HCEC 1CT (cell line): ENCODE results near the gene SYNE1.
A peak's percentile ranks its signal among the peaks of the same experiment; 100 is the strongest.

Experiments used
- DNase-seq: peaks from one replicate; pipeline ENCODE4 v3.0.0-alpha.2; 2017

SYNE1 gene

DNA sequence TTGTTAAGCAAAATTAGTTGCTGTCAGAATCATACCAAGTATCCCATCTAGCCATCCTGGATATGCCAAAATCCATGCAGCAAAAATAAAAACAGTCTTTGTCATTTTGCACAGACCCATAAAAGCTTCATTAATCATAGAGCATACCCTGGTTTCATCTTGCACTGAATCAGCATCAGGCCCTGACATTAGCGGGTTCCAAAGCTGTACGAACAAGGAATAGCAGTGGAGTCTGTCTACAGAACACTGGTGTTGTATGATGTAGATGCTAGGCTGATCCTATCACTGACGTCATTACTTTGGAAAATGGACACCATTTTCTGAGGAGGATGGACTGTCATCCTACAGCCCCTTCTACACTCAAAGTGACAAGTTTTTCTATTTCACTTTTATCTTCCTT is 514.1 kb downstream of the SYNE1 start:
- DNase-seq, result no peak

DNA sequence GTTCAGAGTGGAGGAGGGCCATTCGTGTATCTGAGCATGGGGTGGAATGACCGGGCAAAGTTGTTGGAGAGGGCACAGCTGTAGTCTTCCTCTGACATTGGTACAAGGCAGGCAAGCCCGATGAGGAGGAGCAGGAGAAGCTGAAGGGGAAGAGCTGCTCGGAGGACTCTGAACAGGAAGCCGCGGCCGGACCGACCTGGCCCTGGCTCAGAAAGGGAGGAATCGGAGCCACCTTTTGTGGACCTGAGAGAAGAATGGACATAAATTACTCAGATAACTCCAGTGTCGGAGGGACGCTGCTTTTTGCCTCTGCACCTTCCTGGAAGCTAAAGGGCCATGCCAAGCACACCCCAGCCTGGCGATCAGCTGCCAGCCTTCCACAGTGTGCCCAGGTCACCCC is 514.7 kb downstream of the SYNE1 start:
- DNase-seq, result no peak

DNA sequence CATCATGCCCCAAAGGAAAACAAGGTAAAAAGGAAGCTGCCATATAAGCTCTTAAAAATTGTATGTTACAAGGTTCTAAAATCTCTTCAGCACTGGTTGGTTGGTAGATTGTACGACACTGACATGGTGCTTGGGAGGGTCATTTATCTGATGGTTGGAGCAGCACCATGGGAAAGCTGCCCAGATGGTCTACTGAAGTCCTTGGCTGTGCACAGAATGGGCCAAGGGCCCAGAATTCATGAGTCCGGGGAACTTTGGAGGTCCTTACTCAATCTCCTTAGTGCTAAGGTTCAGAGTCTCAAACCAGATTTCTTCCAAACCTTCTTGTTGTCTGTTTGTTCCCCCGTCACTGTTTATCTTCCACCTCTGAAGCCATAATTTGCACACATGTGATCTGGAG is 515.3 kb downstream of the SYNE1 start:
- no peak for DNase-seq

DNA sequence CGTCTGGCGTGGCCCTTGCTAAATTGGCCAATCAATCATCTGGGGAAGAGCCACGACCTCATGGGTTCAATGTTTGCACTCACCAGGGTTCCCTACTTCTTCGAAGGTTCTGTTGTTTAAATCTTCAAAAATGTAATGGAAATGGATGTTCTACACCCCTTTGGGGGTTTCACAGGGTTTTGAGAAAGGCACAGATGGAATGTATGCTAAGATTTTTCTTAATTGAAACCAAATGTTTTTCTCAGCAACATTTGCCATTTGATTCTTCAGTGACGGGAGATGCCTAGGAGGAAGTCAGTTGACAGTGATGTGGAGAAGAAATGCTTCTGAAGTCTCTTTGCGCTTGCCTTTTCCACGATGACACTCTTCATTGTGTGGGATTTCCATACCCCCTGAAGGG is 517.3 kb downstream of the SYNE1 start:
- DNase-seq, result no peak

DNA sequence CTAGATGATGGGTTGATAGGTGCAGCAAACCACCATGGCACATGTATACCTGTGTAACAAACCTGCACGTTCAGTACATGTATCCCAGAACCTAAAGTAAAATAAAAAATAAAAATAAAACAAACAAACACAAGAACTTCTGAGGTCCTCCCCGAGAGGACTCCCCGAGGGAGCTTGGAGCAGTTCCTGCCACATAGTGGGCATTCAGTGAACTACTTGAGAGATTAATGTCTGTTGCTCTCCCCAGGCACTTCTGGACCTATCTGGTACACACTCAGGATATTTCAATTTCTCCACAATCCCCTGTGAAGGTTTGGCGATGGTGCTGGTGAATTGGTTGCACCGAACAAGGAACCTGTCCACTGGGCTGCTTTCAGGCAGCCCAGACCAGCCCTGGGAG is 518.5 kb downstream of the SYNE1 start:
- no peak for DNase-seq

DNA sequence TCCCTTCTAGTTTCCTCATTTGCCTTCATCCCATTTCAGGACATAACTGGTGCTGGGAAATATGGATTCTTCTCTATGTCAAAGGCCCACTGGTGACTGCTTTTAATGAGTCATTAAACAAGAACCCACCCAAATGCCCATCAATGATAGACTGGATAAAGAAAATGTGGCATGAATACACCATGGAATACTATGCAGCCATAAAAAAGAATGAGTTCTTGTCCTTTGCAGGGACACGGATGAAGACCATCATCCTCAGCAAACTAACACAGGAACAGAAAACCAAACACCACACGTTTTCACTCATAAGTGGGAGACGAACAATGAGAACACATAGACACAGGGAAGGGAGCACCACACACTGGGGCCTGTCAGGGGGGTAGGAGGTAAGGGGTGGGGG is 518.9 kb downstream of the SYNE1 start:
- DNase-seq, result no peak

DNA sequence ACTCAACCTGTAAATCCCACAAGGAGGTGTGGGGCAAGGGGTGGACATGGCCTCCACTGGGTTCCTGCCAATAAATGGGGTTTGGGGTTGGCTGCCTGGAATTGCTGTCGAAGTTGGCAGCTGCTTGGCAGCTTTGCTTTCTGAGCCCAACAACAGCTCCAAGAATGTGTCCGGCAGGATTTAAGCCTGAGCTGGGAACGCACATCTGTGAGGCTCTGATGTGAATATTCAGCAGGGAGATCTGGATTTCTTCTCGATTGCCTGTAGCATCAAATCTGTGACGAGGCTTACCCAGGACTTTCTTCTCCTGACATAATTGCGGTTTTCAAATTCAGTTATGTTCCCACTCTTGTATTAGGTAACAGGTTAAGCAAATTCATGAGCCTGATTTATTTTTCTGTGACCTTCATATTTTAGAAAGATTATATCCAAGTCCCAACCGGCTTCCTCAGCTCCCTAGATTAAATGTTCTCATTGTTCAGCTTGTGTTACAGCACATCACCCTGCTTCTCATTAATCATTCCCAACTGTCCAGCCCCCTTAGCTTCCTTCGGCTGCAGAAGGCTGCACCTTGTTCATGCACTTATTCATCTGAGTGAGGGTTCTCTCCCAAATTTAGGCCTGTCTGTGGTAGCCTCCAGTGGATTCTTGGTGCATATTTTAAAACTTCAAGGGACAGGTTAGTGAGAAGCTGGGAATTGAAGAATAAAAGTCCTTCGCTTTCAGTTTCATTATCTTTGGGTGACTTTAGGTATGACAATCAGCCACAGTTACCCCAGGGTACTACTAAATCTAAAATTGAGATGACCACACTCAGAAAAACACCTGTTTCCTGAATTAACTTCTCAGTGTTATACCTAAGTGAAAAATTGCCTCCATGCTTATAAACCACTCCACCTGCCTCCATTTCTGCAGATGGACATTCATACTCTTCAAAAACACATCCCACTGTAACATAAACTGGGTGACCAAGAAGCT is 519.7 kb downstream of the SYNE1 start:
- DNase-seq, result no peak

DNA sequence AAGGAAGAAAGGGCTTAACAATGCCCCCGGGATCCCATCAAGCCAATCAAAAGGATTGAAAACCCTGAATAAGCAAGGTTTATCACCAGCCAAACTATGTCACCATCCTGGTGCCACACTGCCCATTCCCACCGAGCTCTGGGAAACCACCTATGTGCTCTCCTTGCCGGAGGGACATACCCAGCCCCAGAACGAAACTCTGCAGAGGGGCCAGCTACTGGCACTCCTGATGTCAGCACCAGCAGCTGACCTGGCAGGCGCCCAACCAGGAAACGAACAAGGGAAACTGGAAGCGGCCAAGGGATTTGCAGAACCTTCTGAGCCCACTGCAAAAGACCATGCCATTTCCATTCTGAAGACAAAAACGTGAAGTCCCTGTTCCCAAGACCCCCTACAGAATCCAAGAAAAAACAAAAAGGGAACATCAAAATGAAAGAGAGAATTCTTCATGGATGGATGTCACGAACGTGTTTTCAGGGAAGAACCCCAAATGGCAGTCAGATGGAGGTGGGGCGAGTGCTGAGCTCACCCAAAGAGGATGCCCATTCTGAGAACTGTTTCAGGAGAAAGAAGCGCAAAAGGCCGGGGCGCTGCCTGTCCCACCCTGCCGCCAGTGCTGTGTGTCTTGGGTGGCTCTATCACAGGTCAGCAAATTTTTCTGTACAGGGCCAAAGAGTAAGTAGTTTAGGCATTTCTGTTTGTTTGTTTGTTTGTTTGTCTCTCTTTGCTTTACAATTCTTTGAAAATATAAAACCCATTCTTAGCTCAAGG is 524.5 kb downstream of the SYNE1 start:
- no peak for DNase-seq

DNA sequence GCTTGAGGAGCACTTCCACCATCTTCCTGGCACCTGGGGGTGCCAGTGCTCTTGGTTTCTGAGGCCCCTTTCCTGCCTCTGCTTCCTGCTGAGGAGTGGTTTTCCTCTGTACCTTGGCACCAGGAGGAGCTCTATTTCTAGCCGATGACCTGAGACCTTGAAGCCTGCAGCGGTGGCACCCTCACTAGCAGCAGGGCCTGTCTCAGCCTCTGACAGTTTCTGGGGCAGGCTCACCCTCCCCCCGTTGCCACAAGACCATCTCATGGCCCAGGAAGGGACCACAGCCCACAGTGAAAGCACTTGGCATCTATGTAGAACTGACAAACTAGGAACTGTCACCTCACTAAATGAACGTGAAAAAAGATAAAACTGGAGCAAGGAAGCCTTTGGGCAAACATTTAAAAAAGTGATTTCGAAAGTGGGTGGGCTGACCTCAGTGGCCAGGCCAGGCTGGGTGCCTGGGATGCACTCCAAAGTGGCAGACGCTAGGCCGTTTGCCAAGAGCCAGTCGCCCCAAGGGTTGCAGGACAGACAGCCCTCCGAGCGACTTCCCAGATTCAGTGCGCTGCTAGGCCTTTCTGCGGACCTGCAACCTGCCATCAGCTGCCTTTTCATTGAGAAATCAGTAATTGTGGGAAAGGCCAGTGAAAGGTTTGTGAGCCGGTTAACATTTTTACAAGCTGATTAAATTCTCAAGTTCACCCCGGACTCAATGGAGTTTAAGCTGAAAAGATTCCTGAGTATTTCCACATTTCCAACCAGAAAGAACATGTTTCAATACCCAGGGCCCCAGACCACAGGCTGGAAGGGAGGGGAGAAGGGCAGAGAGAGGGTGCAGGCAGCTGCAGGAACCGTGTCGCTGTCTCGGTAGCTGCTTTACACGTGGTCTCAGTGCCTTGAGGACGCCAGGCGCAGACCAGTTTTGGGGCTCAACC is 526.0 kb downstream of the SYNE1 start:
- no peak for DNase-seq

DNA sequence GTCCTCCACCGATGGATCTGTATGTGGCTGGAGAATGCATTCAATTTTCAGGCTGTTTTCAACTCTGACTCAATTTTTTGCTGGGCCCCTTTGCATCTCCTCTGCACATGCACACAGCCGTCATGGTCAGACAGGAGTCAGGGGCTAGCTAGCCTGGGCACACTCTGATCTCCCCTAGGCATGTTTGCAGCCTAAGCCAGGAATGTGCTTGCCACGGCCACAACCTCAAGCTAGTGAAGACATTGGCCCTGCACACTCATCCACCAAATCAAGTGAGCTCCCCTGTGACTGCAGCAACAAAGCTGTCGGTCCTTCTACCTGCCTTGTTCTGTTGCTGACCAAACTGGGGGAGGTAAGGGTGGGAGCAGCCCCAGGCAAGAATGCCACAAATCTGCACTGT is 529.2 kb downstream of the SYNE1 start:
- DNase-seq, result no peak

DNA sequence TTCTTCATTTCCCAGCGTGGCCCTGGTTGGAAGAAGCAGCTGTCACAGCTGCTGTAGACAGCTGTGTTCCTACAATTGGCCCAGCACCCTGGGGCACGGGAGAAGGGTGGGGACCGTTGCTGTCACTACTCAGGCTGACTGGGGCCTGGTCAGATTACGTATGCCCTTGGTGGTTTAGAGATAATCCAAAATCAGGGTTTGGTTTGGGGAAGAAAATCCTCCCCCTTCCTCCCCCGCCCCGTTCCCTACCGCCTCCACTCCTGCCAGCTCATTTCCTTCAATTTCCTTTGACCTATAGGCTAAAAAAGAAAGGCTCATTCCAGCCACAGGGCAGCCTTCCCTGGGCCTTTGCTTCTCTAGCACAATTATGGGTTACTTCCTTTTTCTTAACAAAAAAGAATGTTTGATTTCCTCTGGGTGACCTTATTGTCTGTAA is 537.0 kb downstream of the SYNE1 start:
- peak; percentile 70 for DNase-seq

DNA sequence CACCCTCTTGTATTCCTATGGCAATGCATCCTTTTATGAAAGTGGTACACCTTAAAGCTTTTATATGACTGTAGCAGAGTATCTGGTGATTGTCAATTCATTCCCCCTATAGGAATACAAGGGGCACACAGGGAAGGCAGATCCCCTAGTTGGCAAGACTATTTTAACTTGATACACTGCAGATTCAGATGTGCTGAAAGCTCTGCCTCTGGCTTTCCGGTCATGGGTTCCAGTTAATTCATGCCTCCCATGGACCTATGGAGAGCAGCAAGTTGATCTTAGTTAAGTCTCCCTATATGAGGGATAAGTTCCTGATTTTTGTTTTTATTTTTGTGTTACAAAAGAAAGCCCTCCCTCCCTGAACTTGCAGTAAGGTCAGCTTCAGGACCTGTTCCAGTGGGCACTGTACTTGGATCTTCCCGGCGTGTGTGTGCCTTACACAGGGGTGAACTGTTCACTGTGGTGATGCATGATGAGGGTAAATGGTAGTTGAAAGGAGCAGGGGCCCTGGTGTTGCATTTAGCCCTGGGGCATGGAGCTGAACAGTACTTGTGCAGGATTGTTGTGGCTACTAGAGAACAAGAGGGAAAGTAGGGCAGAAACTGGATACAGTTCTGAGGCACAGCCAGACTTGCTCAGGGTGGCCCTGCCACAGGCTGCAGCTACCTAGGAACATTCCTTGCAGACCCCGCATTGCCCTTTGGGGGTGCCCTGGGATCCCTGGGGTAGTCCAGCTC is 537.5 kb downstream of the SYNE1 start:
- no peak for DNase-seq

DNA sequence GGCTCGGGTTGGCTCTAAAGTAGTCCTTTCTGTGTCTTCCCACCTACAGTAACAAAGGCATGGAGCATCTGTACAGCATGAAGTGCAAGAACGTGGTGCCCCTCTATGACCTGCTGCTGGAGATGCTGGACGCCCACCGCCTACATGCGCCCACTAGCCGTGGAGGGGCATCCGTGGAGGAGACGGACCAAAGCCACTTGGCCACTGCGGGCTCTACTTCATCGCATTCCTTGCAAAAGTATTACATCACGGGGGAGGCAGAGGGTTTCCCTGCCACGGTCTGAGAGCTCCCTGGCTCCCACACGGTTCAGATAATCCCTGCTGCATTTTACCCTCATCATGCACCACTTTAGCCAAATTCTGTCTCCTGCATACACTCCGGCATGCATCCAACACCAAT is 538.5 kb downstream of the SYNE1 start:
- no peak for DNase-seq

DNA sequence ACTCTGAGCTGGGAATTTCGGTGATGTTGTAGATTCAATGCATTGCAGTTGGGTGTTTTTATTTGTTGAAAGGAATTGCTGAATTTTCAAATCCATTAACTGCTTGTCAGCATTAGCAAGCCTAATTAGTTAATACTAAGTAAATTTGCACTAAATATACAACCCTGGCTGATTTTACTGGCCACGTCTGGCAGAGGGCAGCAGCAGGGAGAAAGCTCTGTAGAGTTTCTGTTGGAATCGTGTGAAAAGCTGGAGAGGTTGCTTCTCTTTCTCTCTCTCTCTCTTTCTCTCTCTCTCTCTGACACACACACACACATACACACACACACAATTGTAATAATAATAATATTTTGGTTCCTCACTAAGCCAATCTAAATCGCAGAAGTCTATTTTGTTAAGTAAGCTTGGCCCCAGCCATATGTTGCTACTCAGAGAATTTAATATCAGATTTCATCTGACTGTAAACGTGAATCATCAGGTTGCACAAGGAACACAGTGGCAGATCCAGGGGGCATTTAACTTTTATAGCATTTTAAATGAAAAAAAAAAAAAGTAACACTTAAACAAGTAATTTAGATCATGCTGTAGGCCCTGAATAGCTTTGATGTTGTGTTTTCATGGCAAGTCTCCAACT is 540.2 kb downstream of the SYNE1 start:
- peak; percentile 93 for DNase-seq

DNA sequence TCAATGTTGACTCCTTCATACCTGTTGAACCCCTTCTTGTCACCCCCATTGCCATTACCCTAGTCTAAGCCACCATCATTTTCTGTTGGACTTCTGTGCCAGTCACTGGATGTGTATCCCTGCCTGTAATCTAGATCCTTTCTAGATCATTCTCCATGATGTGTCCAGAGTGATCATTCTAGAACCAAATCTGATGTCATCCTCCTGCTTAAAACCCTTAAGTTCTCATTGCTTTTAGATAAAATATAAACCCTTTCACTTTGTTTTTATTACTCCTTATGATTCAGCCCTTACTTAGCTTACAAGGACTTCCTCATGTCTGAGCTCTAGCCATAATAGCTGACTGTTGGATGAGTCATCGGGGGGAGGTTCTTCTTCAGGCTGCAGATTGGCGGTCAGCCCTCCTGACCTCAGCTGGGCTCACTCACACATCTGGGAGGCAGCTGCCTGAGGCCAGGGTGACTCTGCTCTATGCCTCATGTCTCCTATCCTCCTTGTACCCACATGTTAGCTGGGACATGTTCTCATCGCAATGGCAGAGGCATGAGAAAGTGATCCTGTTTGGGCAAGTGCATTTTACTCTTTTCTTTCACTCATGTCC is 542.1 kb downstream of the SYNE1 start:
- peak; percentile 100 for DNase-seq

DNA sequence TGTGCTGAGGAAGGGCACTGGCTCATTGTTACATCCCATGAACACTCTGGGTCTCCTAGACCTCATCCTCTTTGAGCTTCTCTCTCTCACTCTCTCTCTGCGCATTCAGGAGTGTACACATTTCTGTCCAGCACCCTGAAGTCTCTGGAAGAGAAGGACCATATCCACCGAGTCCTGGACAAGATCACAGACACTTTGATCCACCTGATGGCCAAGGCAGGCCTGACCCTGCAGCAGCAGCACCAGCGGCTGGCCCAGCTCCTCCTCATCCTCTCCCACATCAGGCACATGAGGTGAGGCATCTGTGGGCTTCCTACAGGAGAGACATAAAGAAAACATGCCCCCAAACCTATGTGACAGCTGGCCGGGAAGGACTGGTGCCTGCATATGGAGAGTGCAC is 542.9 kb downstream of the SYNE1 start:
- no peak for DNase-seq

DNA sequence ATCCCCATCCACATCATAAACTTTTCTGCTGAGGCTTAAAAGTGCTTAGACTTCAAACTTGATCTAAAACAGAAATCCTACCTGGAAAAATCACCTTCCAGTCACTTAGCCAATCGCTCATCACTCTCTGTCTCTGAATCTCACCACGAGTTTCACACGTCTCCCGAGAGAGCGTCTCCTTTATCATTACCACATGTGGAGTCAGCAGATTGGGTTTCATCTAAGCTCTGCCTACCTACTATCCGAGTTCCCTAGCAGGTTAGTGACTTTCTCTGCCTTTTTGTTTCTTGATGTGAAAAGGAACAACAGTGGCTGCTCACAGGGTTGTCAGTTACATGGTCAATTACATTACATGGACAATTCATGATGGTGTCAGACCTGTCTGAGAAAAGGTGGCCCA is 543.5 kb downstream of the SYNE1 start:
- no peak for DNase-seq

DNA sequence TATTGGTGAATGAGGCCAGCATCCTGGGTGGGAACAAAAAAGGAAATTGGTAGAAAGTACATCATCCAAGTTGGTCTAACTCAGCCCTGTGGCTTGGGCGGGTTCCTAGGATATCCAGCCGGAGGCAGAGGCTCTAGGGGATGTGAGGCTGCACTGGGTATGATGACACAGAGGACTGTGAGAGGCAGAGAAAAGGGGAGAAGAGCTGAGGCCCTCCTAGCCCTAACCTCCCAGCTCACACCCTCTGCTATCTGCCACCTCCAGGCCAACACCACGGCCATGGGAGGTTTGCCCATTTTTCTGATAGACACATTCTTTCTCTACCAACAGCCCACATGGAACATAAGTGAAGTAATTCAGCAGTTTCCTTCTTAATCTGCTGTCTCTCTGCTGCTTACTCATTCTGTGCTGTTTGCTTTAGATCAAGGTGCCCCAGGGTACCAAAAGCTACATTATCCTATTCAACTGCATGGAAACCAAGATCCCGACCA is 545.3 kb downstream of the SYNE1 start:
- DNase-seq, result no peak

DNA sequence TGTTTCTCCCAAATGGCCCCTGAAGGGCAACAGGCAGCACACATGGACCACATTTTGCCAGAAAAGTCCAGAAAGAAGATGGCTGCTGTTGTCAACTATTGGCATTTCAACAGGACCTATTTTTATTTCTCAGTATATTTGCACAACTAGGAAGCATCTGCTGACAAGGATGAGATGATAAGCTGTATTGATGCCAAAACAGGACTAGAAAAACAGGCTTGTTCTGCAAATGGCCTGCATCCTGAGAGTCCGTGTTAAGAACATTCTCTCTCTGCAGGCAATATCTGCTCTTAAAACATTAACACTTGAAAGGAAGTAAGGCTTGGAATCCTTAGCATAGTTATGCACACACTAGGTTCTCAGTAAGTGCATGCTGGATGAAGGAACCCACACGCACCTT is 546.0 kb downstream of the SYNE1 start:
- no peak for DNase-seq

DNA sequence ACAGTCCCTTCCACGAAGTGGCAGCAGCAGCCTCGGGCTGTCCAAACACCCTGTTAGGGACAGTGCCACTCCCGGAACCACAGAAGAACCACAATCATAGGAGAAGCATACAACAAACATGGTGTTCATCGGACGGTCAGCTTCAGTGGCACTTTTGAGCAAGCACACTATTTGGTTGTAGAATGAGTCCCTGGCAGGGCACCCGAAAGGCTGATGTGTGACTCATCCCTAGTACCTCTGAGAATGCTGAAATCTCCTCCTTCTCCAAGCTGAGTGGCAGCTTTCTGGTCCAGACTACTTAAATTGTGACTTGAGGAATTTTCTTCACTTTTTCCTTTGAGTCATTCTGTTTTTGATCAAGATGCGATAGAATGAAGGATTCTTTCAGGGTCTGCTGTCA is 547.2 kb downstream of the SYNE1 start:
- peak; percentile 51 for DNase-seq

DNA sequence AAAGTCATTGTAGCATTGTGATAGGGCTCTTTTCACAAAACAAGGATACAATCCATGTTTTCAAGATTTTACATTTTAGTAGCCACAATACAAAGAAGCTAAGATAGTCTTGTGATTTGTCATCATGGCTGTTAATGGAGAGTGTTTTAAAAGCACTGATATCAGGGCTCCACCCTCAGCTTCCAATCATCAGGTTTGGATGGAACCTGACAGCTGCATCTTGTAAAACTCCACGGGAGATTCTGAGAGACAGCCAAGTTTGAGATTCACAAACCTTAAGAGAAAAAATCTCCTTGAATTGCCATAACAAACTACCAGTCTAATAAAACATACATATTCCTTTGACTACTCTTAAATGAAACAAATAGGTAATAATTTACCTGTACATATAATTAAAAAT is 549.5 kb downstream of the SYNE1 start:
- DNase-seq, result no peak
